ENCODE results near the gene TSC22D4.
A peak's percentile ranks its signal among the peaks of the same experiment; 100 is the strongest.

TSC22D4 gene

DNA sequence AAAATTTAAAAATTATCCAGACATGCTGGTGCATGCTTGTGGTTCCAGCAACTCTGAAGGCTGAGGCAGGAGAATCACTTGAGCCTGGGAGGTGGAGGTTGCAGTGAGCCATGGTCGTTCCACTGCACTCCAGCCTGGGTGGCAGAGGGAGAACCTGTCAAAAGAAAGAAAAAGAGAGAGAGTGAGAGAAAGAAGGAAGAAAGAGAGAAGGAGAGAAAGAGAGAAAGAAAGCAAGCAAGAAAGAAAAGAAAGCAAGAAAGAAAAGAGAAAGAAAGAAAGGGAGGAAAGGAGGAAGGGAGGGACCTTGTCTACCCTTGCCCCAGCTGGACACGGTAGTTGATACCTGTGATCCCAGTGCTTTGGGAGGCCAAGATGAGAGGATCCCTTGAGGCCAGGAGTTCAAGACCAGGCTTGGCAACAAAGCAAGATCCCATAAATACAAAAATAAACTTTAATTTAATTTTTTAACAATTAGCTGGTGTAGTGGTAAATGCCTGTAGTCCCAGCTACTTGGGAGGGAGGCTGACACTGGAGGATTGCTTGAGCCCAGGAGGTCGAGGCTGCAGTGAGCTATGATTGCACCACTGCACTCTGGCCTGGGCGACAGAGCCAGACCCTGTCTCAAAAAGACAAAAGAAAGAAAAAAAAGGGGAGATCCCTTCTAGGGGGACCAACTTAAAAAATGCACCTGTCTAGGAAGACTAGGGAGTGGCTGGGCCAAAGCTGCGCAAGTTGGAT lies 13.9 kb upstream of the TSC22D4 start:
- no peak for DNase-seq

- no peak for DNase-seq
These were observed 12.2 kb upstream of the TSC22D4 start for GRCh38 chr7:100491192-100491578.

- no peak for DNase-seq
These were observed 11.6 kb upstream of the TSC22D4 start for GRCh38 chr7:100490483-100491191.

DNA sequence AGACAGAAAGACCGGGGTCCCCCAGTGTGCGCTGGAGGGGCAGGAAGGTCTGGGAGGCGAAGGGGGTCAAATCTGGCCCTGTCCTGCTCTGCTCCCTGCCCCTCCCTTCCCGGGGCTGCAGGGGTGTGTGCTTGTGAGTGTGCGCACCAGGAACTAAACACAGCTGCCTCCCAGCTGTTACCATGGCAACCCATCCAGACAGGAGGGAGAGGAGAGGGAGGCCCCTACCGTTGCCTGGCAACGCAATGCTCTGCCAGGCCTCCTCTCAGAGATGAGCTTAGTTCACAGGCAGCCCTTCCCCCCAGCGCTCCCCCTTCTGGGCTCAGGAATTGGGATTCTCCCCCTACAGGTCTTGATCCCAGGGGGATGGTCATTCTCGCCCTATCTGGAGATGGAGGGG lies 10.8 kb upstream of the TSC22D4 start:
- peak; percentile 44 to 64 for DNase-seq

GRCh38 chr7:100489121-100489520 lies 10.1 kb upstream of the TSC22D4 start:
- DNase-seq: no peak

DNA sequence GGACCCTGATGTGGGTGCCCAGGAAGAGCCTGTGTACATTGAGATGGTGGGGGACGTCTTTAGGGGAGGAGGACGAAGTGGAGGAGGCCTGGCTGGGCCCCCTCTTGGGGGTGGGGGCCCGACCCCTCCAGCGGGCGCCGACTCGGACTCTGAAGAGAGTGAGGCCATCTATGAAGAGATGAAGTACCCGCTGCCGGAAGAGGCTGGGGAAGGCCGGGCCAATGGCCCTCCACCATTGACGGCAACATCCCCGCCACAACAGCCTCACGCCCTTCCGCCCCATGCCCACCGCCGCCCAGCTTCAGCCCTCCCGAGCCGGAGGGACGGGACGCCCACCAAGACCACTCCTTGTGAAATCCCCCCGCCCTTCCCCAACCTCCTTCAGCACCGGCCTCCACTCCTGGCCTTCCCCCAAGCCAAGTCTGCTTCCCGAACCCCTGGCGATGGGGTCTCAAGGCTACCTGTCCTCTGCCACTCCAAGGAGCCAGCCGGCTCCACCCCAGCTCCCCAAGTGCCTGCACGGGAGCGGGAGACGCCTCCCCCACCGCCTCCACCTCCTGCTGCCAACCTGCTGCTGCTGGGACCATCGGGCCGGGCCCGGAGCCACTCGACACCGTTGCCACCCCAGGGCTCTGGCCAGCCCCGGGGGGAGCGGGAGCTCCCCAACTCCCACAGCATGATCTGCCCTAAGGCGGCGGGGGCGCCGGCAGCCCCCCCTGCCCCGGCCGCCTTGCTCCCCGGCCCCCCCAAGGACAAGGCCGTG lies 9.5 kb upstream of the TSC22D4 start:
- no peak for DNase-seq

- DNase-seq: no peak
These were observed 7.9 kb upstream of the TSC22D4 start for GRCh38 chr7:100486753-100487446.

DNA sequence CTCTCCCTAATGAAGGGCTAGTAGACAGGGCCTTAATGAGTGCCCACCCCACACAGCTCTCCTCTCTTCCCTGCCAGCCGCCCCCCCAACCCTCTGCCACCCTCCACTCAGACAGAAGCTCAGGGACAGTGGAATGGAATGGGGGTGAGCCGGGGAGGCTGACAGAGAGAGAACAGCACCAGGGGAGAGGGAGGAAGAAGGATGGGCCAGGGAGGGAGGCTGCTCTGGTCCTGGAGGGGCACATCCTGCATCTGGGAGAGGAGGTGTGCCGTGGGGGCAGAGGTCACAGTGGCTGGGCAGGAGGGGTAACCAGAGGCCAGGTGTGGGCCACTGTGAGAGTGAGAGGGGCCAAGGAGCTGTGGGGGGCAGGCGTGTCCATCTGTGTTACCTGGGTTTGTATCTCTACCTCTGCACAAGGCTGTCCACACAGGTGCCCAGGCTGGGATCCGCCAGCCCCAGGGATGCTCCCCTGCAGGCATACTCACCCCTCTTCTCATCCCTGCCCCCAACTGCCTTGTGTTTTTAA lies 7.2 kb upstream of the TSC22D4 start:
- DNase-seq: no peak

GRCh38 chr7:100485471-100485876 lies 6.5 kb upstream of the TSC22D4 start:
- no peak for DNase-seq

GRCh38 chr7:100484673-100485045 lies 5.6 kb upstream of the TSC22D4 start:
- DNase-seq: no peak

DNA sequence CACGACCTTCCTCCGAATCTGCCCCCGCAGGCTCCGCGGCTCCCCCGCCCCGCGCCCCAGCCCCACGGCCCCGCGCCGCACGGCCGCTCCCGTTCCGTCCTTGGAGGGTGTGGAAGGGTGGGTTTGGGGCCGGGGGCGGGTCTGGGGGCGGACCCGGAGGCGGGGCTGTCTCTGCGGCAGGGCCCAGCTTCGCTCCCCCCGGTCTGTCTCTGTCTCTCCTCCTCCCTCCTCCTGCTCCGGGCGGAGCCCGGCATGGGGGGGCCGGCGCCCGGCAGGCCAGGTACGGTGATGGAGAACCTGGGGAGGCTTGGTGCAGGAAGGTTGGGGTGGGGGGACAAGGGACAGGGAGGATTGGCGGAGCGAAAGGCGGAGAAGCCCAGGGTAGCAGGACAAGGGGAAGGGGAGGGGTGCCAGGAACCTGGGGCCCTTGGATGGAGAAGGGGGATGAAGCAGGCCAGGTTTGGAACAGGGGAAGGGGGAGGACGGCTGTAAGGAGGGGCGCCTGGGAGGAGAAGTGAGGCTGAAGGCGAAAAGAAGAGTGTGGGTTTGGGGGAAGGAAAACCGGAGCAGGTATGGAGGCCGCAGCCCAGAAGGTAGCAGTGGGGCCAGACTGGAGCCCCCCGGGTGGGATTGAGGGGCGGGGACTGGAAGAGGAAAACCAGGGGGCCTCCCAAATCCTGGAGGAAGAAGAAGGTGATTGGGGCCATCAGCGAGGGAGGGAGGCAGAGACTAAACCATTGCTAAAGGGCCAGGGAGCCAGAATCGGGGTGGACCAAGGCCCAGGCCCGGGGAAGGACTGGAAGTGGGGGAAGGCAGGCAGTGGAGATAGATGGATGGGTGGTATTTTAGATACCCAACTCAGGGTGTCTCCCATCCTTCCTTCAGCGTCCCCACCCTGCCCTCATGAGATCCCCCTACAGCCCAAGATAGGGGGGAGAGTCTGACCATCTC lies 5.0 kb upstream of the TSC22D4 start, which contains the start of gene NYAP1:
Gene NYAP1 (plus strand): TSS at position 206 of the 951 bp plus-strand sequence. CDS start 1,385 bp downstream, outside the sequence.
- DNase-seq: peak; percentile 56 to 63

DNA sequence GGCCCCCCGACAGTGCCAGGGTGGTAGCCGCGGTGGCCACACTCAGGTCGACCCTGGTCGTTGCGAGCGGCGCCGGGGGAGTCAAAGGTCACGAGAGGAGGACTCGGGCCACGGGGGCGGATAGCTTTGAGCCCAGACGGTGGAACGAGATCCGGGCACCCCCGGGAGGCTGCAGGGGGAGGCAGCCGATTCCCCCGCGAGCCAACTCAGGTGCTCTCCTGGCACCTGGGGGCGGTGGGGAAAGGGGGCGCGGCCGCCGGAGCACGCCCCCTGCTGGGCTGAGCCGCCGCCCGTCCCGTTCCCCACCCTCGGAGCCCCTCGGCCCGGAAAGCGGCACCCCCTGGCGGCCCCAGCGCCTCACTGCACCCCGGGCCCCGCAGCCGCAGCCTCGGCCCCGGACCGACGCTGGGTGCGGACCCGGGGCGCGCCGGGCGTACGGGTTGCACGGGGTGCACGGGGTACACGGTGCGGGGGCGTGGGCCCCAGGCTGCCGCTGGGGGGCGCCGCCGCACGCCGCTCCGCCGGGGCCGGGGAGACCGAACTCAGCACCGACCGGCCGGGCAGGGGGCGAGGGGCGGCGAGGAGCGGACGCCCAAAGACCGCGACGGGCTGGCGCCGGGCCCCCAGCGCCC lies 4.2 kb upstream of the TSC22D4 start:
- peak; percentile 82 to 86 for DNase-seq

DNA sequence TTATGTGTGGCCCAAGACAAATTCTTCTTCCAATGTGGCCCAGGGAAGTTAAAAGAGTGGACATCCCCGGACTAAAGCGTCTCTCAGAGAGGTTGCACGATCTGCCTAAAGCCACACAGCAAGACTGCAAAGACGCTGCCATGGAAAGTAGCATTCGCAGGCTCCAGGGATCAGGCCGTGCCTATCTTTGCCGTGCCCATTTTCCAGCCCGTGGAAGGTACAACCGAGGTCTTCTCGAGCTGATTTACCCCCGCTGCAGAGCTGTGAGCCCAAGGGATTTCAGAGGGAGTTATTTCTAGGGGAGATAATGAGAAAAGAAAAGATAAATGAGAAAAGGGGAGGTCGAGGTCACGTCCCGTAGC lies 3.7 kb upstream of the TSC22D4 start:
- DNase-seq: no peak

GRCh38 chr7:100481466-100481865 lies 2.5 kb upstream of the TSC22D4 start:
- no peak for DNase-seq

GRCh38 chr7:100477871-100478267 lies 1.1 kb downstream of the TSC22D4 start:
- no peak for DNase-seq

DNA sequence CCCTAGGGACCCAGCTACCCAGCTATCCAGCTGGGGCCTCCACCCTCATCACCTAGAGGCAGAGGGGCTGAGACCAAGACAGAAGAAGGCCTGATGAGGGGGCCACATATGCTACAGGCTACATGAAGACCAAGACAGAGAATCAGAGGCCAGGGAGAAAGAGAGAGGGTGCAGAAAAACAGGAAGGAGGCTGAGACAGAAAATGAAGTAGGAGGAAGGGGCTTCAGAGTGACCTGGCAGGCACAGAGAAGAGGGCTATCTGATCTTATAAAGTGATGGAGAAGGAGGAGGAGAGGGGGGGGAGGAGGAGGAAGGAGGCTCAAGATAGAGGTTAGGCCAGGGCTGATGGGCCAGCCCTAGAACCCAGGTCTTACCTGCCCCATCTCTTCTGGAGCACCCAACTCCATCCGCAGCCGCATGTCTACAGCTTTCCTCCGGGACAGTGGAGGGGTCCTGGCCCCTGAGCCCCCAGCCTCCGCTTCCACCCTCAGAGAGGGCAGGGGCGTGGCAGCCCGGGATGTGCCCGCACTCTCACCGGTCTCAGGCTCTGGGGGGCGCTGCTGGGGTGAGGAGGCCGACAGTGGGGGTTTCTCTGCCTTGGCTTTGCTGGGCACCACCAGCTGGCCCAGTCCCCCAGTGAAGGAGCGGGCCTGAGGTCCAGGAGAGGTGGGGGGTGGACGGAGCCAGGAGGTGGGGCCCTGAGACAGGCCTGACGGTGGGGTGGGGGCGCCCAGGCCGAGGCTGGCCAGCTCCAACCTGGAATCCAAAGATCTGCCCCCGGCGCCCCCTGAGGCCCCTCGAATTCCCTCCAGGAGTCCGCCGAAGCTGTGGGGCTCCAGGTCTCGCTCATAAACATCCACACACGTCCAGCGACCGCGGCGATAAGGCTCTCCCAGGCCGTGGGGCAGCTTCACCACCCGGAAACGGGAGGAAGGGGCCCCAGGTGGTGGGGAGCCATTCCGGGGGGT lies 1.8 kb downstream of the TSC22D4 start:
- peak; percentile 23 to 45 for DNase-seq

GRCh38 chr7:100476101-100476780 lies 2.8 kb downstream of the TSC22D4 start:
- no peak for DNase-seq

DNA sequence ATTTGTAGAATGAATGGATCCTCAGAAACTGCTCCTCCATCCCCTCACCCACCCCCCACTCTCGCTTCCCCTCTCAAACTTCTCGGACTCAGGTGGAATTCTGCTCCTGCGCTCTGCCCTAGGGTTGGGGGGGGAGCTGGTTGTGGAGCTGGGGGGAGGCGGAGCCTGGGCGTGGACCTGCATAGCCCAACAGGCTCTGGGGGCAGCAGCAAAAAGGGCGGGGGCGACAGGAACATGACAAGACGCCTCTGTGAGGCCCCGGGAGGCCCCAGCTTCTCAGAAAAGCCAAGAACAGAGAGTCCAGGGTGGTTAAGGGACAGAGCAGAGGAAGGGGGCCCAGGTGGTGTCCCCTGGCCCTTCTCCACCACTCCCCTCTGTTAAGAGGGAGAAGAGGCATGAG lies 3.5 kb downstream of the TSC22D4 start:
- no peak for DNase-seq

GRCh38 chr7:100472854-100473499 lies 6.0 kb downstream of the TSC22D4 start:
- DNase-seq: no peak

All from CD4-positive, alpha-beta T cell treated with Interleukin-1 beta for 1 hour (primary cell).